HepG2 (cell line): ENCODE measurements around the gene SLC17A9. TPM values are rescaled to one million over a fixed set of nuclear protein-coding genes. Genes with fewer than 3 reads are reported as not detected.

Source experiments
- AGO2 ChIP-seq: fragments of 200-400 bp; formaldehyde crosslinking; optimal IDR thresholded peaks from 2 replicates; pipeline ENCODE3; 2017; ENCODE audit warnings: mild to moderate bottlenecking, low read depth, low read length, moderate library complexity
- HDAC1 ChIP-seq: sonication (generic); formaldehyde crosslinking; IDR thresholded peaks from 2 replicates; pipeline ENCODE4 v1.5.1; 2020; ENCODE audit warnings: mild to moderate bottlenecking, missing genetic modification reagents
- HNF4A ChIP-seq: sonication (generic); formaldehyde crosslinking; IDR thresholded peaks from 2 replicates; pipeline ENCODE4 v1.4.0; 2020; ENCODE audit warnings: missing genetic modification reagents
- JARID2 ChIP-seq: sonication (generic); formaldehyde crosslinking; IDR thresholded peaks from 2 replicates; pipeline ENCODE4 v1.8.1; 2023; ENCODE audit warnings: missing genetic modification reagents, inconsistent platforms; ENCODE audit not compliant: insufficient replicate concordance
- KDM2A ChIP-seq: sonication (generic); formaldehyde crosslinking; IDR thresholded peaks from 2 replicates; pipeline ENCODE4 v1.4.0; 2020; ENCODE audit warnings: low read depth, missing genetic modification reagents, borderline replicate concordance
- KDM3A ChIP-seq: IDR thresholded peaks from 2 replicates; pipeline ENCODE4 v1.6.1; 2018; ENCODE audit warnings: low read depth, missing compliant biosample characterization
- MAZ ChIP-seq, 2 experiments: sonication (generic) in 1 of 2; formaldehyde crosslinking in 1 of 2; IDR thresholded peaks; 2 replicates each; pipeline versions ENCODE4 v1.5.0 to v1.6.1; 2012 to 2020; ENCODE audit warnings: low read depth in 2 of 2, mild to moderate bottlenecking in 2 of 2, borderline replicate concordance in 1 of 2, improper control_type of control experiment in 1 of 2, low read length in 1 of 2, missing genetic modification reagents in 1 of 2, moderate library complexity in 1 of 2
- NAIF1 ChIP-seq: sonication (generic); formaldehyde crosslinking; IDR thresholded peaks from 2 replicates; pipeline ENCODE4 v1.5.0; 2020; ENCODE audit warnings: mild to moderate bottlenecking, missing genetic modification reagents, borderline replicate concordance
- SP4 ChIP-seq: sonication (generic); formaldehyde crosslinking; IDR thresholded peaks from 2 replicates; pipeline ENCODE4 v1.8.1; 2023; ENCODE audit warnings: mild to moderate bottlenecking, missing genetic modification reagents
- TARDBP ChIP-seq: sonication (generic); formaldehyde crosslinking; IDR thresholded peaks from 2 replicates; pipeline ENCODE4 v1.8.0; 2022; ENCODE audit warnings: mild to moderate bottlenecking, missing genetic modification reagents
- TGIF2 ChIP-seq: IDR thresholded peaks from 2 replicates; pipeline ENCODE4 v1.6.1; 2016; ENCODE audit warnings: control low read depth, missing compliant biosample characterization
- ZFP82 ChIP-seq: sonication (generic); formaldehyde crosslinking; IDR thresholded peaks from 2 replicates; pipeline ENCODE4 v1.5.1; 2020; ENCODE audit warnings: mild to moderate bottlenecking, missing genetic modification reagents, borderline replicate concordance
- ZNF296 ChIP-seq: sonication (generic); formaldehyde crosslinking; conservative IDR thresholded peaks from 2 replicates; pipeline ENCODE4 v1.5.0; 2020; ENCODE audit warnings: mild to moderate bottlenecking, missing genetic modification reagents
- ZNF430 ChIP-seq: sonication (generic); formaldehyde crosslinking; IDR thresholded peaks from 2 replicates; pipeline ENCODE4 v1.9.0; 2021; ENCODE audit warnings: mild to moderate bottlenecking, missing genetic modification reagents
- ZNF468 ChIP-seq: sonication (generic); formaldehyde crosslinking; IDR thresholded peaks from 2 replicates; pipeline ENCODE4 v1.8.0; 2022; ENCODE audit warnings: mild to moderate bottlenecking, moderate library complexity, missing genetic modification reagents
- ZNF598 ChIP-seq: sonication (generic); formaldehyde crosslinking; IDR thresholded peaks from 2 replicates; pipeline ENCODE4 v1.5.1; 2020; ENCODE audit warnings: mild to moderate bottlenecking, missing genetic modification reagents, borderline replicate concordance
- ZNF777 ChIP-seq: sonication (generic); formaldehyde crosslinking; IDR thresholded peaks from 2 replicates; pipeline ENCODE4 v1.4.0; 2020; ENCODE audit warnings: missing genetic modification reagents
- ZNF841 ChIP-seq: sonication (generic); formaldehyde crosslinking; IDR thresholded peaks from 2 replicates; pipeline ENCODE4 v1.8.1; 2023; ENCODE audit warnings: missing genetic modification reagents, borderline replicate concordance
- polyA plus RNA-seq, 8 experiments: library from polyadenylated mRNA; depleted of rRNA in 3 of 8; stranded (reverse) in 7 of 8; unstranded in 1 of 8; fragments of >200 nt; fragmentation: Illumina TruSeq in 4 of 8; extraction: Trizol in 4 of 8; gene quantifications; 2 replicates each; pipeline versions ENCODE4 v1.2.1 to v1.2.3, GENCODE V29; 2011 to 2016; ENCODE audit warnings: low read depth in 4 of 8, missing spikeins in 1 of 8, mixed read lengths in 1 of 8; ENCODE audit not compliant: insufficient read depth in 1 of 8
- total RNA-seq, 5 experiments: library from RNA; depleted of rRNA; stranded (reverse); fragments of >200 nt; fragmentation: Illumina TruSeq; extraction: Trizol; gene quantifications; 2 replicates each; pipeline ENCODE4 v1.2.3, GENCODE V29; 2016; ENCODE audit warnings: low read depth in 1 of 5
- TF ChIP-seq, protein P1 (sequence below): IDR thresholded peaks from 2 replicates; pipeline ENCODE4 v1.6.1; 2016; ENCODE audit warnings: low read depth, control low read depth
- TF ChIP-seq, protein P2 (sequence below): sonication (generic); formaldehyde crosslinking; IDR thresholded peaks from 2 replicates; pipeline ENCODE4 v1.4.0; 2020; ENCODE audit warnings: missing genetic modification reagents, low read depth, mild to moderate bottlenecking, borderline replicate concordance
- TF ChIP-seq, protein P3 (sequence below): sonication (generic); formaldehyde crosslinking; IDR thresholded peaks from 2 replicates; pipeline ENCODE4 v1.4.0; 2020; ENCODE audit warnings: missing genetic modification reagents
- TF ChIP-seq, protein P4 (sequence below), 2 experiments: sonication (generic) in 1 of 2; formaldehyde crosslinking in 1 of 2; IDR thresholded peaks; 2 replicates each; pipeline versions ENCODE4 v1.4.0 to v1.6.1; 2018 to 2020; ENCODE audit warnings: missing genetic modification reagents in 2 of 2, borderline replicate concordance in 1 of 2, low read depth in 1 of 2, mild to moderate bottlenecking in 1 of 2, missing biosample characterization in 1 of 2

SLC17A9 gene
- total and polyA plus RNA-seq, 2 of the 13 experiments (the other 11 are each of a cell fraction or from before 2014, with no cell fraction given) = 110 to 191 TPM

DNA sequence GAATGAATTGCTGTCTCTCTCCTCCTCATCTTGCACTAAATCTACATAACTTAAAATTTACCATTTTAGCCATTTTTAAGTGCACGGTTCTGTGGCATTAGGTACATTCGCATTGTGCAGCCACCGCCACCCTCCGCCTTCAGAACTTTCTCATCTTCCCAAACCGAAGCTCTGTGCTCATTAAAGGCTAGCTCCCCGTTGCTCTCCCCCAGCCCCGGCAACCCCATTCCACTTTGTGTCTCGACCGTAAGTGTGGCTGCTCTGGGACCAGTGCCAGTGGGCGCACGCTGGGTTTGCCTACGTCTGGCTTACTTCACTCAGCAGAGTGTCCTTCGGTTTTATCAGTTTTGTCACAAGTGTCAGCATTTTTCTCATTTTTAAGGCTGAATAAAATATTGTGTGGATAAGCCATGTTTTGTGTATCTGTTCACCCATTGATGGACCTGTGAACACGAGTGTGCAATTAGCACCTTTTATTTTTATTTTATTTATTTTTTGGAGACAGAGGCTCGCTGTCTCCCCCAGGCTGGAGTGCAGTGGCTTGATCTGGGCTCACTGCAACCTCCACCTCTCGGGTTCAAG, 16.8 kb downstream of the SLC17A9 start (continued):
- TF ChIP-seq, protein P1, sequence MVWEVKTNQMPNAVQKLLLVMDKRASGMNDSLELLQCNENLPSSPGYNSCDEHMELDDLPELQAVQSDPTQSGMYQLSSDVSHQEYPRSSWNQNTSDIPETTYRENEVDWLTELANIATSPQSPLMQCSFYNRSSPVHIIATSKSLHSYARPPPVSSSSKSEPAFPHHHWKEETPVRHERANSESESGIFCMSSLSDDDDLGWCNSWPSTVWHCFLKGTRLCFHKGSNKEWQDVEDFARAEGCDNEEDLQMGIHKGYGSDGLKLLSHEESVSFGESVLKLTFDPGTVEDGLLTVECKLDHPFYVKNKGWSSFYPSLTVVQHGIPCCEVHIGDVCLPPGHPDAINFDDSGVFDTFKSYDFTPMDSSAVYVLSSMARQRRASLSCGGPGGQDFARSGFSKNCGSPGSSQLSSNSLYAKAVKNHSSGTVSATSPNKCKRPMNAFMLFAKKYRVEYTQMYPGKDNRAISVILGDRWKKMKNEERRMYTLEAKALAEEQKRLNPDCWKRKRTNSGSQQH (CRISPR knock-in tag) = 0 out of 2 replicates have a peak, but pooled peaks have one; percentile 39
- TF ChIP-seq ZFP82 (CRISPR knock-in tag) = 0 out of 2 replicates have a peak, but pooled peaks have one; percentile 77
- TF ChIP-seq JARID2 (CRISPR knock-in tag) = peak; percentile 1
- TF ChIP-seq KDM2A (CRISPR knock-in tag) = peak; percentile 88
- no peak for TF ChIP-seq ZNF430
- TF ChIP-seq TARDBP = no peak
- TF ChIP-seq, protein P2, sequence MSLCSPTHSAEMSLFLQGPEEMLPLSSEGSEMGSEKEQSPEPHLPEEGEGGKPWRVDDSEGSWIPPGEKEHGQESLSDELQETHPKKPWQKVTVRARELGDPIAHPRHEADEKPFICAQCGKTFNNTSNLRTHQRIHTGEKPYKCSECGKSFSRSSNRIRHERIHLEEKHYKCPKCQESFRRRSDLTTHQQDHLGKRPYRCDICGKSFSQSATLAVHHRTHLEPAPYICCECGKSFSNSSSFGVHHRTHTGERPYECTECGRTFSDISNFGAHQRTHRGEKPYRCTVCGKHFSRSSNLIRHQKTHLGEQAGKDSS = 0 out of 2 replicates have a peak, but pooled peaks have one; percentile 24
- peak; percentile 24; the same call in 1 of the 2 replicates for TF ChIP-seq ZNF777 (CRISPR knock-in tag)
- TF ChIP-seq, protein P3, sequence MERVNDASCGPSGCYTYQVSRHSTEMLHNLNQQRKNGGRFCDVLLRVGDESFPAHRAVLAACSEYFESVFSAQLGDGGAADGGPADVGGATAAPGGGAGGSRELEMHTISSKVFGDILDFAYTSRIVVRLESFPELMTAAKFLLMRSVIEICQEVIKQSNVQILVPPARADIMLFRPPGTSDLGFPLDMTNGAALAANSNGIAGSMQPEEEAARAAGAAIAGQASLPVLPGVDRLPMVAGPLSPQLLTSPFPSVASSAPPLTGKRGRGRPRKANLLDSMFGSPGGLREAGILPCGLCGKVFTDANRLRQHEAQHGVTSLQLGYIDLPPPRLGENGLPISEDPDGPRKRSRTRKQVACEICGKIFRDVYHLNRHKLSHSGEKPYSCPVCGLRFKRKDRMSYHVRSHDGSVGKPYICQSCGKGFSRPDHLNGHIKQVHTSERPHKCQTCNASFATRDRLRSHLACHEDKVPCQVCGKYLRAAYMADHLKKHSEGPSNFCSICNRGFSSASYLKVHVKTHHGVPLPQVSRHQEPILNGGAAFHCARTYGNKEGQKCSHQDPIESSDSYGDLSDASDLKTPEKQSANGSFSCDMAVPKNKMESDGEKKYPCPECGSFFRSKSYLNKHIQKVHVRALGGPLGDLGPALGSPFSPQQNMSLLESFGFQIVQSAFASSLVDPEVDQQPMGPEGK = 0 out of 2 replicates have a peak, but pooled peaks have one; percentile 7
- TF ChIP-seq TGIF2 = 0 out of 2 replicates have a peak, but pooled peaks have one; percentile 12
- TF ChIP-seq HDAC1 = 0 out of 2 replicates have a peak, but pooled peaks have one; percentile 5
- no peak for TF ChIP-seq ZNF841 (CRISPR knock-in tag)
- 0 out of 2 replicates have a peak, but pooled peaks have one; percentile 14 for TF ChIP-seq ZNF468 (CRISPR knock-in tag)
- 0 out of 2 replicates have a peak, but pooled peaks have one; percentile 35 for TF ChIP-seq SP4
- TF ChIP-seq ZNF598 = no peak; the same call in 1 of the 2 replicates
- 0 out of 2 replicates have a peak, but pooled peaks have one; percentile 6 for TF ChIP-seq ZNF296 (CRISPR knock-in tag)
- TF ChIP-seq KDM3A (CRISPR knock-in tag) = no peak
- TF ChIP-seq MAZ (IDR thresholded peaks at IDR 0.05; ENCODE audit: borderline replicate concordance, low read depth, low read length) = 0 out of 2 replicates have a peak, but pooled peaks have one; percentile 15
- no peak for TF ChIP-seq MAZ (CRISPR knock-in tag; IDR thresholded peaks at IDR 0.05; ENCODE audit: low read depth)
- no peak for TF ChIP-seq HNF4A (CRISPR knock-in tag)
- TF ChIP-seq, protein P4, sequence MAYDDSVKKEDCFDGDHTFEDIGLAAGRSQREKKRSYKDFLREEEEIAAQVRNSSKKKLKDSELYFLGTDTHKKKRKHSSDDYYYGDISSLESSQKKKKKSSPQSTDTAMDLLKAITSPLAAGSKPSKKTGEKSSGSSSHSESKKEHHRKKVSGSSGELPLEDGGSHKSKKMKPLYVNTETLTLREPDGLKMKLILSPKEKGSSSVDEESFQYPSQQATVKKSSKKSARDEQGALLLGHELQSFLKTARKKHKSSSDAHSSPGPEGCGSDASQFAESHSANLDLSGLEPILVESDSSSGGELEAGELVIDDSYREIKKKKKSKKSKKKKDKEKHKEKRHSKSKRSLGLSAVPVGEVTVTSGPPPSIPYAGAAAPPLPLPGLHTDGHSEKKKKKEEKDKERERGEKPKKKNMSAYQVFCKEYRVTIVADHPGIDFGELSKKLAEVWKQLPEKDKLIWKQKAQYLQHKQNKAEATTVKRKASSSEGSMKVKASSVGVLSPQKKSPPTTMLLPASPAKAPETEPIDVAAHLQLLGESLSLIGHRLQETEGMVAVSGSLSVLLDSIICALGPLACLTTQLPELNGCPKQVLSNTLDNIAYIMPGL (CRISPR knock-in tag; IDR thresholded peaks at IDR 0.05; ENCODE audit: borderline replicate concordance in 1 of 2, low read depth in 1 of 2) = 0 out of 4 replicates have a peak, but pooled peaks of 1 of the 2 experiments have one; percentile 33
- peak; percentile 38; the same call in 1 of the 2 replicates for TF ChIP-seq NAIF1 (CRISPR knock-in tag)
- TF ChIP-seq AGO2 = peak; percentile 62
